ENCODE data around the gene XPO6. TPM values are rescaled to one million over a fixed set of nuclear protein-coding genes. Genes with fewer than 3 reads are reported as not detected.

XPO6 gene
- total RNA-seq, 1 experiment from 2014 or later = 162 TPM

GRCh38 chr16:28219282-28219681 lies 7.5 kb upstream of the XPO6 start:
- TF ChIP-seq ZNF274 (IDR thresholded peaks at IDR 0.05; ENCODE audit: low read depth, low read length) (no peak), SRF (IDR thresholded peaks at IDR 0.05; ENCODE audit: low read depth) (no peak), REST (IDR thresholded peaks at IDR 0.05; ENCODE audit: low read depth) (no peak), TCF7L2 (IDR thresholded peaks at IDR 0.05; ENCODE audit: borderline replicate concordance, extremely low read depth, insufficient read depth, insufficient read length) (no peak), JUND (IDR thresholded peaks at IDR 0.05) (no peak), ZFX (IDR thresholded peaks at IDR 0.05) (no peak), SIN3A (IDR thresholded peaks at IDR 0.05; ENCODE audit: low read depth) (no peak)
- Histone ChIP-seq H3K4me2 (ENCODE audit: low read length) (no peak overlapping the region), H2AFZ (ENCODE audit: low read depth, low read length, poor library complexity, severe bottlenecking) (no peak overlapping the region), H3K79me2 (ENCODE audit: insufficient read depth, low read length) (no peaks in the 10 kb centered on the region), H3K9ac (ENCODE audit: low read length) (no peak overlapping the region), H3K9me2 (ENCODE audit: insufficient read depth) (no peaks in the 10 kb centered on the region), H3K36me3 (ENCODE audit: control insufficient read depth in 1 of 2, insufficient read depth in 2 of 2, low read length in 2 of 2) (no peaks in the 10 kb centered on the region), H3K27ac (ENCODE audit: low read depth, low read length) (no peak overlapping the region), H3K4me3 (replicated peaks in 1 of 2; ENCODE audit: low read depth in 1 of 2, low read length in 2 of 2) (no peak overlapping the region), H3K27me3 (ENCODE audit: insufficient read depth, low read length) (no peaks in the 10 kb centered on the region), H3K4me1 (ENCODE audit: control insufficient read depth in 1 of 2, insufficient read depth in 2 of 2, low read length in 2 of 2) (no peaks in the 10 kb centered on the region), H4K20me1 (ENCODE audit: insufficient read depth) (no peaks in the 10 kb centered on the region), H3K9me3 (ENCODE audit: control insufficient read depth in 1 of 2, insufficient read depth in 1 of 2, low read depth in 1 of 2, low read length in 2 of 2) (no peaks in the 10 kb centered on the region)
- ATAC-seq = no peak
- no peak for DNase-seq (ENCODE audit: low read depth, low spot score)
- no TSS peak for BruUV-seq (replicated peaks)
- RAD21 ChIA-PET (ENCODE audit: low non-redundant PET in 1 of 2, low total read pairs in 2 of 2, uncharacterized antibody in 2 of 2, unreplicated experiment in 2 of 2) = no interaction called here
- CTCF ChIA-PET = interaction anchor here (0.7 to 1.6 kb wide), 3 partner anchors 10 to 149 kb away, joined by 3 to 4 read pairs (median 3); no protein-coding TSS in a partner anchor
- intact Hi-C loops (cut with micrococcal nuclease) = loop anchor here (2.0 to 10.0 kb wide), 4 partner anchors 52 to 326 kb away; no protein-coding TSS in a partner anchor
- POLR2A ChIA-PET = no interaction called here

All from HCT116 (cell line).